K562 (cell line): ENCODE data around the gene VPS37D.
"Not testable (repeated sequence)": the region's sequence is repeated elsewhere in the genome, so short reads cannot be mapped to it uniquely, and the experiment has no call there.

Experiments
- CEBPB ChIP-seq: fragments of 450-650 bp; IDR thresholded peaks from 2 replicates; pipeline ENCODE4 v1.6.1; 2016; ENCODE audit warnings: missing genetic modification characterization, missing compliant biosample characterization
- DIDO1 ChIP-seq: fragments of 450-650 bp; IDR thresholded peaks from 2 replicates; pipeline ENCODE4 v1.6.1; 2016; ENCODE audit warnings: low read depth, missing biosample characterization, missing genetic modification characterization
- ESRRA ChIP-seq: fragments of 450-650 bp; IDR thresholded peaks from 2 replicates; pipeline ENCODE4 v1.6.1; 2014; ENCODE audit warnings: low read depth, mild to moderate bottlenecking, moderate library complexity, borderline replicate concordance
- MYC ChIP-seq, 2 experiments: fragments of 250-450 bp in 1 of 2; sonication (Bioruptor Pico) in 1 of 2; IDR thresholded peaks; 2 replicates each; pipeline versions ENCODE4 v1.5.1 to v1.6.1; 2012 to 2021; ENCODE audit warnings: low read depth in 2 of 2, borderline replicate concordance in 1 of 2, improper control_type of control experiment in 1 of 2, low read length in 1 of 2, mild to moderate bottlenecking in 1 of 2, moderate library complexity in 1 of 2
- POLR3G ChIP-seq: IDR thresholded peaks from 2 replicates; pipeline ENCODE4 v1.6.1; 2011; ENCODE audit not compliant: insufficient read length, insufficient replicate concordance; ENCODE audit errors: extremely low read depth
- SMAD2 ChIP-seq: fragments of 150-350 bp; IDR thresholded peaks from 2 replicates; pipeline ENCODE4 v1.6.1; 2014; ENCODE audit warnings: low read depth, mild to moderate bottlenecking, low read length
- ZKSCAN1 ChIP-seq: fragments of 150-350 bp; IDR thresholded peaks from 2 replicates; pipeline ENCODE4 v1.6.1; 2016; ENCODE audit warnings: low read depth, low read length
- ZNF384 ChIP-seq: IDR thresholded peaks from 2 replicates; pipeline ENCODE4 v1.6.1; 2012; ENCODE audit warnings: low read depth, low read length, improper control_type of control experiment
- TF ChIP-seq, protein P1 (sequence below): fragments of 250-450 bp; sonication (Bioruptor Pico); IDR thresholded peaks from 2 replicates; pipeline ENCODE4 v1.8.0; 2022; ENCODE audit warnings: moderate library complexity, mild to moderate bottlenecking, inconsistent platforms
- TF ChIP-seq, protein P2 (sequence below): sonication (generic); formaldehyde crosslinking; IDR thresholded peaks from 2 replicates; pipeline ENCODE4 v1.5.0; 2020; ENCODE audit warnings: missing genetic modification reagents
- TF ChIP-seq, protein P3 (sequence below), 3 experiments: IDR thresholded peaks in 2 of 3; conservative IDR thresholded peaks in 1 of 3; 2 replicates each; pipeline ENCODE4 v1.5.1; 2011 to 2012; ENCODE audit warnings: low read length in 3 of 3, mild to moderate bottlenecking in 3 of 3, control low read depth in 2 of 3, improper control_type of control experiment in 1 of 3, inconsistent platforms in 1 of 3, low read depth in 1 of 3, mixed read lengths in 1 of 3, moderate library complexity in 1 of 3; ENCODE audit not compliant: insufficient read depth in 2 of 3

DNA sequence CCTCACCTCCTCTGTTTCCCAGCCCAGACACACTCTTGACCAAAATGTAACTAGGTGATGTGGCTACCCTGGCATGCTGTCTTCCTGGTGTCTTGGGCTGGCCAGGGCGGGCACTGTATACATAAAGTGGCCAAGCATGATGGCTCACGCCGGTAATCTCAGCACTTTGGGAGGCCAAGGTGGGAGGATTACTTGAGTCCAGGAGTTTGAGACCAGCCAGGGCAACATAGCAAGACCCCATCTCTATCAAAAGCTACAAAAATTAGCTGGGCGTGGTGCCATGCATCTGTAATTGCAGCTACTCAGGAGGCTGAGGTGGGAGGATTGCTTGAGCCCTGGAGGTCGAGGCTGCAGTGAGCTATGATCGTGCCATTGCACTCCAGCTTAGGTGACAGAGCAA is 45.7 kb downstream of the VPS37D start:
- TF ChIP-seq POLR3G; DIDO1; MYC (IDR thresholded peaks at IDR 0.05; ENCODE audit: low read depth, low read length); MYC (CRISPR knock-in tag; IDR thresholded peaks at IDR 0.05; ENCODE audit: borderline replicate concordance, low read depth); ESRRA; ZNF384; ZKSCAN1; CEBPB (tag); SMAD2: not testable (repeated sequence)
- TF ChIP-seq, protein P1, sequence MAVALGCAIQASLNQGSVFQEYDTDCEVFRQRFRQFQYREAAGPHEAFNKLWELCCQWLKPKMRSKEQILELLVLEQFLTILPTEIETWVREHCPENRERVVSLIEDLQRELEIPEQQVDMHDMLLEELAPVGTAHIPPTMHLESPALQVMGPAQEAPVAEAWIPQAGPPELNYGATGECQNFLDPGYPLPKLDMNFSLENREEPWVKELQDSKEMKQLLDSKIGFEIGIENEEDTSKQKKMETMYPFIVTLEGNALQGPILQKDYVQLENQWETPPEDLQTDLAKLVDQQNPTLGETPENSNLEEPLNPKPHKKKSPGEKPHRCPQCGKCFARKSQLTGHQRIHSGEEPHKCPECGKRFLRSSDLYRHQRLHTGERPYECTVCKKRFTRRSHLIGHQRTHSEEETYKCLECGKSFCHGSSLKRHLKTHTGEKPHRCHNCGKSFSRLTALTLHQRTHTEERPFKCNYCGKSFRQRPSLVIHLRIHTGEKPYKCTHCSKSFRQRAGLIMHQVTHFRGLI (CRISPR knock-in tag) = not testable (repeated sequence)
- TF ChIP-seq, protein P2, sequence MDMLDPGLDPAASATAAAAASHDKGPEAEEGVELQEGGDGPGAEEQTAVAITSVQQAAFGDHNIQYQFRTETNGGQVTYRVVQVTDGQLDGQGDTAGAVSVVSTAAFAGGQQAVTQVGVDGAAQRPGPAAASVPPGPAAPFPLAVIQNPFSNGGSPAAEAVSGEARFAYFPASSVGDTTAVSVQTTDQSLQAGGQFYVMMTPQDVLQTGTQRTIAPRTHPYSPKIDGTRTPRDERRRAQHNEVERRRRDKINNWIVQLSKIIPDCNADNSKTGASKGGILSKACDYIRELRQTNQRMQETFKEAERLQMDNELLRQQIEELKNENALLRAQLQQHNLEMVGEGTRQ (CRISPR knock-in tag) = not testable (repeated sequence)
- TF ChIP-seq, protein P3, sequence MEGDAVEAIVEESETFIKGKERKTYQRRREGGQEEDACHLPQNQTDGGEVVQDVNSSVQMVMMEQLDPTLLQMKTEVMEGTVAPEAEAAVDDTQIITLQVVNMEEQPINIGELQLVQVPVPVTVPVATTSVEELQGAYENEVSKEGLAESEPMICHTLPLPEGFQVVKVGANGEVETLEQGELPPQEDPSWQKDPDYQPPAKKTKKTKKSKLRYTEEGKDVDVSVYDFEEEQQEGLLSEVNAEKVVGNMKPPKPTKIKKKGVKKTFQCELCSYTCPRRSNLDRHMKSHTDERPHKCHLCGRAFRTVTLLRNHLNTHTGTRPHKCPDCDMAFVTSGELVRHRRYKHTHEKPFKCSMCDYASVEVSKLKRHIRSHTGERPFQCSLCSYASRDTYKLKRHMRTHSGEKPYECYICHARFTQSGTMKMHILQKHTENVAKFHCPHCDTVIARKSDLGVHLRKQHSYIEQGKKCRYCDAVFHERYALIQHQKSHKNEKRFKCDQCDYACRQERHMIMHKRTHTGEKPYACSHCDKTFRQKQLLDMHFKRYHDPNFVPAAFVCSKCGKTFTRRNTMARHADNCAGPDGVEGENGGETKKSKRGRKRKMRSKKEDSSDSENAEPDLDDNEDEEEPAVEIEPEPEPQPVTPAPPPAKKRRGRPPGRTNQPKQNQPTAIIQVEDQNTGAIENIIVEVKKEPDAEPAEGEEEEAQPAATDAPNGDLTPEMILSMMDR (IDR thresholded peaks at IDR 0.05 in 2 of 3, conservative IDR thresholded peaks at IDR 0.05 in 1 of 3; ENCODE audit: insufficient read depth in 2 of 3, low read depth in 1 of 3, low read length in 3 of 3) = not testable (repeated sequence)
